HG03066 (cell line): ENCODE results near the gene PTGS1.
"Not testable (repeated sequence)": the region's sequence is repeated elsewhere in the genome, so short reads cannot be mapped to it uniquely, and the experiment has no call there.

Experiments
- ATAC-seq: cut with Tn5 transposase; IDR thresholded peaks from one replicate; pipeline ENCODE4 v1.9.1; 2021; ENCODE audit warnings: low read depth; ENCODE audit not compliant: unreplicated experiment

Gene PTGS1

DNA sequence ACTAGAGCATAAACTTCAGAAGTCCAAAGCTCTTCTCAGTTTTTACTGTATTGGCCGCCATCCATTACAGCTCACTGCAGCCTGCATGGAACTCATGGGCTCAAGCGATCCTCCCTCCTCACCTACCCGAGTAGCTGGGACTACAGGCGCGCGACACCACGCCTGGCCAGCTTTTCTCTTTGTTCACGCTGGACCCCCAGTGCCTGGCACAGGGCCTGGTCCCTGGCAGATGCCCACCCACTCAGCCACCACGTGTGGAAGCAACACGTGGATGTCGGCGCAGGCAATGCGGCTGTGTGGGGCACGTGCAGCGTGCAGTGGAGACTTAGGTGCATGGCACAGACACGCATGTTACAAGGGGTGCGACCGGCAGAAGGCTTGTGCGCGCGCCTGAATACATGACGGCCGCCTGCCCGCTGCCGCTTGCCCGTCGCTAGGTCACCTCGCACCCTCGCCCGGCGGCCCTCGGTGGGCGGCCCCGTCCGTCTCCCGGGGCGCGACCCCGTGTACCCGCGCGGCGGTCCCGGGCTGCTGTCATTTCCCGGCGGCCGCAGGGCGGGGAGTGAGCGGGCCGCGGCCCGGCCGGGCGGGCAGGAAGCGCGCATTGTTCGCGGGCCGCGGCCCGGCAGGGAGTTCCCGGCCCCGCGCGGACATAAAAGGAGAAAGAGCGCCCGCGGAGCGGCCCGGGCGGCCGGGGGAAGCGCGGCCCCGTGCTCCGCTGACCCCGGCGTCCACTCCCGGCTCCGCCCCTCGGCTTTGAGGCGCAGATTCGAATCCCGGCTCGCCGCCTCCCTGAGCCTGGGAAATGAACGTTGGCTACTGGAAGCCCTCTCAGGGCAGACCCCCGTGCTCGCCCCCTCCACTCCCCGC lies 24.1 kb upstream of the PTGS1 start:
- ATAC-seq, result no peak

GRCh38 chr9:122347348-122348287 lies 23.2 kb upstream of the PTGS1 start:
- no peak for ATAC-seq

DNA sequence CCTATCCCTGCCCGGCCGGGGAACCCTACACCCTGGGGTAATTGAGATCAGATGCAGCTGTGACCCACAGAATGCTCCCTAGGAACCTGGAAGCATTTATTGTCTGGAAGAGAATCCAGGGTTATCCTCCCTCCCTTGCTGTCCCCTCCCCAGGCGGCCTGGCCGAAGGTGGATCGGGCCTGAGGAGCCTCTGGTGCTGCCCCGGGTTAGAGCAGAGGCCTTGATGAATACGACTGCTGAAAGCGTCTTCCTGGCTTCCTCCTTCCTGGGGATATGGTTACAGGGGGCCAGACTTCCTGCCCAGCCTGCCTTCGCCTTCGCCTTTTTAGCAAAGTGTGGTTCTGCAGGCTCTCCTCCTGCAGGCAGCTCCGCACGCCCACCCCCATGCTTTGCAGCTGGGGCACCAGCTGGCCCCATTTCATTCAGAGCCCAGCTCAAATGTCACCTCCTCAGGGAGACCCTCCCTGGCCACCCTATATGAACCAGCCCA lies 22.5 kb upstream of the PTGS1 start:
- ATAC-seq, result no peak

DNA sequence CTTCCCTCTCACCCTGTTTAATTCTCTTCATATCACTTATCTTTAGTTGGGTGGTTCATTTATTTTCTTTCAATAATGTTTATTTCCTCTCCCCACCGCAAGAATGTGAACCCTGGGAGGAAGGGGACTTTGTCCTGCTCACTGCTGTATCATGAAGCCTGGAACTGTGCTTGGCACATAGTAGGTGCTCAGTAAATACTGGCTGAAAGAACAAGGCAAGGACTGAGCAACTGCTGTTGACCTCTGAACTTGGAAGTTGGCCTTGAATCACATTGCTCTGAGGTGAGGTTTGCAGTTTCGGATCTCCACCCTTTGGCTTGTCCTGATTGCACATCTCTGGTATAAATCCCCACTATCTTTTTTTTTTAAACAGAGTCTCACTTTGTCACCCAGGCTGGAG lies 22.0 kb upstream of the PTGS1 start:
- ATAC-seq, result no peak

DNA sequence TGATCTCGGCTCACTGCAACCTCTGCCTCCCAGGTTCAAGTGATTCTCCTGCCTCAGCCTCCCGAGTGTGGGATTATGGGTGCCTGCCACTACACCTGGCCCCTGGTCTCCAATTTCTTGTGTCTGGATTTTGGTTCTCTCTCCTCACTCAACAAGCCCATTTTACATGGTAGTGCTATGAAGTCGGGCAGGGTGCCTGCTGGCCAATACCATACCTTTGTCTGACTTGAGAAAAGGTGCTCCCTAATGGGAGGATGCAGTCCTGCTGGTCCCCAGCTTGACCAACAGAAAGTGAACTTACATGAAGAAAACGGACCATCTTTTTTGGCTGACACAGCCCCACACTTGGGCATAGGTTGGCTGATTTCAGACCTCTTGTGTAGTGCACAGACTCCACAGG lies 21.6 kb upstream of the PTGS1 start:
- ATAC-seq, result no peak

DNA sequence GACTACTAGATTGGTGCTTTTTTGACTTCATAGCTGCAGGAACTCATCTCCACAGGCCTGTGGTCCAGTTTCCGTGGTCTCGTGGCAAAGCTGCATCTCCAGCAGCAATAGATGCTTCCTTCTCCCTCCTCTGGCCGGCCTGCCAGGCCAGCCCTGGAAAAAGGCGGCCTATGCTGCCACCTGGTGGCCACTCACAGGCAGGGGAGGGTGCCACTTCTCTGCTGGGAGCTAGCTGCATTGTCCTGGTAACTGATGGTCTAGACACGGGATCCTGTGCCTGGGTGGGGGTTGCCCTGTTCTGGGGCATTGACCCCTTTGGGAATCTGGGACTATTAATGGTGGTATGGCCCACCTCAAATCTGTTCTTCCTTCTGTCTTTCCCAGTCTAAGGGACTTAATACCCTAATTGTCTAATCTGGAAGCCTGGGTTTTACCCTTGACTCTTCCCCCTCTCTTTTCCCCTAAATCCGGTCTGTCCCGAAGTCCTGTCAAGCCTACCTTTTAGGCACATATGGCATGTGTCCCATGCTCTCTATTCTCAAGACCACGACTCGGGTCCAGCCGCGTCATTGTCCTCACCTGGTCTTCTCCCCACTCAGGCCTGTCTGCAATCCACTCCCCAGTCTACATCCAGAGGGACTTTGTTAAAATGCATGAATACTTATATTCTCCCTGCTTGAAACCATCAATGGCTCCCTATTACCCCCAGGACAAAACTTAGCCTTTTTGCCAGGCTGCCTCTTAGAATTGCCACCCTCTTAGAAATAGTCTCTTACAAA lies 20.1 kb upstream of the PTGS1 start:
- peak; percentile 83 for ATAC-seq

DNA sequence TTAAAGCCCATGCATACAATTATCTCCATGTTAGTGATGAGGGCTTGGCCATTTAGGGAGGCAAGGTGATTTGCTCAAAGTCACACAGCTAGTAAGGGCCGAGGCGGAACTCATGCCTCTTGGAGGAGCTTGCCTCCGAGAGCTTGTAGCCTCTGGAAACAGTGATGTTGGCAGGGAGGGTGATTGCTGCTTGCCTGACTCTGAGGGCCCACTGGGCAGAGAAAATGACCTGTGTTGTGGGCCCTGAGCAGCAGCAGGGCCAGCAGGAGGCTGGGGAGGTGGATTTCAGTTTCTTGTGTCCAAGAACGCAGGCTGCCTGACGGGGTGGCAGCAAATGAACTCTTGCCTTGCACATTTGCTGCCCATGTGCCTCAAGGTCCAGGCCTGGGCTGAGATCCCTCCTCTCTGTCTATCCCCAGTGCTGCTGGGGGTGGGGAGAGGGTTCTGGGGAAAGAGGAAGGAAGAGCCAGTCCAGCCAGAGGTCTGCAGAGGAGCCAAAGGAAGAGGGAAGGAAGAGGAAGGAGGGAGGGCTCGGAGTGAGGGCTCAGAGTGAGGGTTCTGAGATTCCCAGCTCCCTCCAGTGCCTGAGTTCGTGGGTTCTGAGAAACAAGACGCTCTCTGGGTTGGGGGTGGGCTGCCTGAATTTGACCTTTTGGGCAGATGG lies 16.2 kb upstream of the PTGS1 start:
- no peak for ATAC-seq

GRCh38 chr9:122355336-122355875 lies 15.4 kb upstream of the PTGS1 start:
- ATAC-seq, result no peak

DNA sequence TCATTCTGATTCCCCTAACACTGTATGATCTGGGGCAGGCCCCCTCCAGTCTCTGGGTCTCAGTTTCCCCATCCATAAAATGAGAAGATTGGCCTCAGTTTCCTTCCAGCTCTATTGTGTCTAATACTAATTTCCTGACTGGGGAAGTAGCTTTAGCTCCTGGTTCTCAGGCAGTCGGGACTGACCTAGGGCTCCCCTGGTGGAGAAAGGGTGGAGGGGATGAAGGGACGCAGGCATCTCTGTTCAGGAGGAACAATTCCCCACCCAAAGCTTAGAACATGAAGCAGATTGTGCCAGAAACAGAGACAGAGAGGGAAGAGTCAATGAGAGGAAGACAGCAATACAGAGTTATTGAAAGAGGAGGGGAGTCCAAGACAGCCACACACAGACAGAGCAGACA lies 14.2 kb upstream of the PTGS1 start:
- no peak for ATAC-seq

DNA sequence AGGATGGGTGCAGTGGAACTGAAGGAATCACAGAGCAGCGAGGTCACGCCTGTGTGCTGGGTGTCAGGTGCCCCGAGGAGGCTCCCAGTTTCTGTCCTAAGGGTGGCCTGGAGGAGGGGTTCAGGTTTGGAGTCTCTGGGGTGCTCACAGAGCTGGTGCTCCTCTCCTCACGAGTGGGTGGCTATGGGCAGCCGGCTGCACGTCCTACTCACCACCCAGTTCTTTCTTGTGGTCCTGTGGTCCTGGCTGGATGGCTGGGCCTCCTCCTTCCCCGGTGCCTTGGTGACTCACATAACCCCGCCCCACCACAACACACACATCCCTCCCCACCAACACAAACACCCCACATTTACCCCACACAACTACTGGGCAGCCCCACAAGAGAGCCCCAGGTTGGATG lies 9.9 kb upstream of the PTGS1 start:
- ATAC-seq, result no peak

DNA sequence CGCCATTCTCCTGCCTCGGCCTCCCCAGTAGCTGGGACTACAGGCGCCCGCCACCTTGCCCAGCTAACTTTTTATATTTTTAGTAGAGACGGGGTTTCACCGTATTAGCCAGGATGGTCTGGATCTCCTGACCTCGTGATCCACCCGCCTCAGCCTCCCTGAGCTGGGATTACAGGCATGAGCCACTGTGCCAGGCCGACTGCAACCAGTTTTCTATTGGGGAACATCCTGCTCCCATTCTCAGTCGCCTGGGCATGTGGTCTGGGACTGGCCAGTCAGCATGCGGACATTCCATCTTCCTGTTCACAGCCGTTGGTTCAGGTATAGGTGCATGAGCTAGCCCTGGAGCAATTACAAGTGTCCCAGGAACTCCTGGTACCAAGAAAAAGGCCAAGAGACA lies 7.7 kb upstream of the PTGS1 start:
- not testable (repeated sequence) for ATAC-seq

DNA sequence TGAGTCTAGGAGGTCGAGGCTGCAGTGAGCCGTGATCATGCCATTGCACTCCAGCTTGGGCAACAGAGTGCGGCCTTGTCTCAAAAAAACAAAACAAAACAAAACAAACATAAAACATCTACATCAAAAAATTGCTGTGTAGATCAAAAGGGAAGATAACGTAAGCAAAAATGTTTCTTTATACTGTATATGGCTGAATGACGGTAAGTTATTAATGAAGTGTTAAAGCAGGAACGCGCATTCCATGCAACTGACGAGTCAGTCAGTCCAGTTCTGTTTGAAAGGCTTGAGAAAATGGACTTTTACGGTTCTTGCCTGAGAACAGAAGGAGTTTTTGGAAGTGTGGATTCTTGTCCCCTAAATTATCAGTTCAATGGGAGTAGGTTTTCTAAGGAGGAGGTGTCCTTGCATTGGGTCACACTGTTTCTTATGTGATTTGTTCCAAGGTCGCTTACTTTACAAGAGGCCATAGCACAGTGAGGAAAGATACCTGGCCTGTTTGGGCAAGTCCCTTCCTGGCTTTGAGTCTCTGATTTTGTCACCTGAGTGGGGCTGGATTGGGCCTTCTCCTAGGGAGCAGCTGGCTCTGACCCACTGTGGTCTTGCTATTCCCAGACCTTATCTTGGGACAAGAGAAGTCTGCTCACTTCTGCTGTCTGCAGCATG lies 6.6 kb upstream of the PTGS1 start:
- no peak for ATAC-seq

- no peak for ATAC-seq
Measured at GRCh38 chr9:122364783-122365150, 6.1 kb upstream of the PTGS1 start.

- ATAC-seq, result no peak
Measured at GRCh38 chr9:122366074-122366660, 4.7 kb upstream of the PTGS1 start.

- no peak for ATAC-seq
Measured at GRCh38 chr9:122367065-122367464, 3.8 kb upstream of the PTGS1 start.

DNA sequence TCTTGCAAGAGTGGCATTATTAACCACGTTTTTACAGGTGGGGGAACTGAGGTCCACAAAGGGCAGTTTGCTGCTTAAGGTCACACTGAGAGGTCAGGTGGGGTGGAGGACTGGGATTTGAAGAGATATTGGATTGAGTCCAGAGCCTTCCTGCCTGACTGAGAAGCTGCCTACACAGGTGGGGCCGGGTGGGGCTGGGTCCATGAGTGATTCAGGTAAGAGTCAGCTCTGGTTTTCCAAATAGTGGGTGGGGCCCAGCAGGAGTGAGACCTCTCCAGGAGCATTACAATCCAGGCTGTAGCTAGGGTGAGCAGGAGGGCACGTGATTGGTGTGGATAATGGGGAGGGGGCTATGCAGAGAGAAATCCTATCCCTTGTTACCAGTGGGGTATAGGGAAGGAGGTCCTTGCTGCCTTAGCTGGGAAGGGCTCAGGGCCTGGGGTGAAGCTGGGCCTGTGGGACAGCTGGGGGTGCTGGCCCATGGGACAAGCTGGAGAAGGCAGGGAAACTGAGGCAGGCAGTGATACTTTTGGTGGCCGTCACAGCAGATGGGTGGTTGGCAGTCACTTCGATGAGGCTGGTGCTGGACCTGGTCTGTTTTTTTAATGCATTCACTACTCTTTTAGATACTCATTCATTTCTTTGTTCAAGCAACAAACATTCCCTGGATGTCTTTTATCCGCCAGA lies 2.9 kb upstream of the PTGS1 start:
- no peak for ATAC-seq

DNA sequence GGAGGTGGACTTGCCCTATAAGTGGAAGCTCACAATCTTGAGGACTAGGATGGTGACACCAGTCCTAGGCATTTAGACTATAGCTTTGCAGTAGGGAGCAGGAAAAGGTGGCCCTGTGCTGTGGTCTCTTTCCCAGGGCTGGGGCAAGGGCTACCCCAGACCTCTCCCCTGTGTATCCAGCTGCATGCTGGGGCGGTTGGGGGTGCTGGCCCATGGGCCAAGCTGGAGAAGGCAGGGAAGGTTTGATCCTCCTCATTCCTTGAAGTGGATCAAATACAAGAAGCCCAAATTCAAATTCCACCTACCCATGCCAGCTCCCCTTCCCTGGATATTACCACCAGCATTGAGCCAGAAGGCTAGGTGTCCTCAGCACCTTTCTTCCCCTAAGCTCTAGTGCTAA lies 2.2 kb upstream of the PTGS1 start:
- no peak for ATAC-seq

DNA sequence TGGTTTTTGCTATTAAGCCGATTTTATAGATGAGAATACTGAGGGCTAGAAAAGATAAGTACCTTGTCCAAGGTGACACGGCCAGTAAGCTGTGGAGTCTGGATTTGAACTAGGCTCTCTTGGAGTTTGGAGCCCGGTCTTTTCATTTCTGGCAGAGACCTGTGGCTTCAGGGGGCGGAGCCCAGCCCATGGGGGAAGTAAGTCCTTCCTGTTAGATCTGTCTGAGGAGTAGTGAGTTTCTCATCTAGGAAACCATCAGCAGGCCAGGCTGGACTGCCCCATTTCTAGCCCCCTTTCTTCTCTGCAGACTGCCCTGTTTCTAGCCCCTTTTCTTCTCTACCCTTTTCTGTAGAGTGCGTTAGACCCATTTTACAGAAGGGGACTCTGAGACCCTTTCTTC lies 521 bp upstream of the PTGS1 start:
- ATAC-seq, result peak; percentile 34
